ENCODE results near the gene MRPL33.

- TF ChIP-seq POLR2AphosphoS5 (IDR thresholded peaks at IDR 0.05): no peak
- no peak for TF ChIP-seq EZH2 (IDR thresholded peaks at IDR 0.05; ENCODE audit: borderline replicate concordance, insufficient read depth, low read length, poor library complexity, severe bottlenecking)
- TF ChIP-seq CTCF (IDR thresholded peaks at IDR 0.05; ENCODE audit: poor library complexity, severe bottlenecking): no peak
Observed at GRCh38 chr2:27798486-27798885, 27.0 kb downstream of the MRPL33 start.

All from neural cell (in vitro differentiated cells).